Myocyte (in vitro differentiated cells): ENCODE data around the gene FAM120A. TPM values are rescaled to one million over a fixed set of nuclear protein-coding genes. Genes with fewer than 3 reads are reported as not detected.
A peak's percentile ranks its signal among the peaks of the same experiment; 100 is the strongest.
"Not testable (repeated sequence)": the region's sequence is repeated elsewhere in the genome, so short reads cannot be mapped to it uniquely, and the experiment has no call there.

Source experiments
- DNase-seq: peaks from one replicate; pipeline ENCODE4 v3.0.0-alpha.2; 2012; ENCODE audit warnings: low read depth
- total RNA-seq: library from RNA; depleted of rRNA; stranded (reverse); fragments of >200 nt; gene quantifications from 2 replicates; pipeline ENCODE4 v1.2.3, GENCODE V29; 2014

The FAM120A gene
- total RNA-seq, 1 donor from 2014 or later = 93.3 TPM

DNA sequence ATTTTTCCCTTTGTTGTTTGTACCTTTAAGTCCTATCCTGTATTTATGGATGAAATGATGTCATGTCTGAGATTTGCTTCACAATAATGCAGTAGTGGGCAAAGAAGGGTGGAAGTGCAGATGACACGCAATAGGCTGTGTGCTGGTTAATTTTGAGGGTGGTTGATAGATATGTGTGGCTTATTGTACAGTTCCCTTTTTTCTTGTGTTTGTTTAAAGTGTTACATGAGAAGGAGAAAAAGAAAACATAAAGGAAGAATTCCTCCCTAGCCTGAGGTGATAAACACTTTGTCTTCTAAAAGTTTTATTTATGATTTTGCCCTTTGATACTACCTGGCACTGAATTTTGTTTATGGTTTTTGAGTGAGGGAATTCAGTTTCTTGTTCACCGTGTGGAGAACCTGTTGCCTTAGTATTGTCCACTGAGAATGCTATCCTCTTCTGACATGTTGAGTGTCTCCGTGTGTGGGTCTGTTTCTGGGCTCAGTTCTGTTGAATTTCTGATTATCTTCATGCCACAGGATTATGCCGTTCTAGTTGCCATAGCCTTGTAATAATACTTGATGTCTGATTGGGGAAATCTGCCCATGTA lies 54.2 kb downstream of the FAM120A start:
- DNase-seq = no peak

DNA sequence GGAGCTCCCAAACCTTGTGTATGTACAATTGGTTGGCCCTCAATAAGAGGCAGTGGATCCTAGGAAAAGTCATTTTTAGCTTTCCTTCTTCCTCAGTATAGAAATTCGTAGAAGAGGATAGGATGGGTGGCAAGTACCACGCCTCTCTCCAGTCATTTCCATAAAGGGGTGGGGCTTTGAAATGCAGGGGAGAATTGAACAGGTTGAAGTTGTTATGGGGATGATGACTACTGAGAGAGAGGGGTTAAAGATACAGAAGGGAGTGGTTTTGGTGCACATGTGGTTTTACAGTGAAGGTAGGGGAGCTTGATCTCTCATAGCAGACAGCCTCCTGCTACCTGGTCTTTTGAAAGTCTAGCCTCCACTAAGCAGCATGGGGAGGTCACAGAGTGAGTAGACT lies 56.3 kb downstream of the FAM120A start:
- no peak for DNase-seq

DNA sequence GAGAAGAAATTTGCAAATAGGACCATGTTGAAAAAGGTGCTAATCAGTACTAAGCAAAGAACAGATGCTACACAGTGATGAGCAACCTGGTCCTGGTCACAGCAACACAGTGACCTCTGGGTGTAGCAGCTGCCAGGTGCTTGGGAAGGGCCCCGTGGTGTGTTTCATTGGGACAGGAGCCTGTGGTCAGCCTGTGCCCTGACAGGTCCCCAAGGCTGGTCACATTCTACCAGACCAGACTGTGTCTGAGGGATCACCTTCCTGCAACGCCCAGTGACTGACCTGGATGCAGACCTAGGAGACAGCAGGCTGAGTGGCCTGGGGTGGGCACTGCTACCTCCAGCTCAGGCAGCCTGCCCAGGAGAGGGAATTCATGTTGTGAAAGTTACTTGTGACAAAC lies 56.7 kb downstream of the FAM120A start:
- DNase-seq = no peak

DNA sequence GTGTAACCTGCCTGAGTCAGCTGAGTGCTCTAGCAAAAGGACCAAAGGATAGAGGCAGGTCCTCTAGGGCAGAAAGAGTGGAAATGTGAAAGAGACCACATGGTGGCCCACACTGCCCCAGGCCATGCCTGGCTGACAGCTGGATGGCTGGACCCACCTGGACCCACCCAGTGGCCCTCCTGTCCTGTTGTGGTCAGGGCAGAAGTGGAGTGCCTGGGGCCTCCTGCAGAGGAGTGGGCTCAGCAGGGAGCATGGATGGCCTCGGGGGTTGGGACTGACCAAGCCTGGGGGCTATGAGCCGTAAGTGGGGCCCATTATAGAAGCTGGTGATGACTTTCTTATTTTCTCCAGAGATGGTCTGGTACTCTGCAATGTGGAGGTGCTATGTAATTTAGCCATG lies 57.6 kb downstream of the FAM120A start:
- DNase-seq = no peak

DNA sequence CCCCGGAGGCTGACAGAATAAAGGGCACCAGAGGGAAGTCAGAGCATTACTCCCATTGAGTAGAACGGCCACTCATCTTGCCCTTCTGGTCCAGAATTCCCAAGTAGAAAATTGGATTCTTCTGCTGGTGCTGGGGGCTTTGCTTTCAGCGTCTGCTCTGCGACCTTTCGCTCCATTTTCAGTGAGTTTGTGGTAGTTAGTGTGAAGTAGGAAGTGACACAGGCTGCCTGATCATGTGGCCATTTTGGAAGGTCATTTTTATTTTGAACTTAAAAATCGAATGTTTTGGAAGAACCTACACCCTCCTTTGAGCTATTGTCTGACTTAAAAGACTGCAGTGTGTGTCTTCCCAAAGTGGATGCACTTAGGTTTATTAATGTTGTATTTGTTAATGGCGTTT lies 58.6 kb downstream of the FAM120A start:
- no peak for DNase-seq

DNA sequence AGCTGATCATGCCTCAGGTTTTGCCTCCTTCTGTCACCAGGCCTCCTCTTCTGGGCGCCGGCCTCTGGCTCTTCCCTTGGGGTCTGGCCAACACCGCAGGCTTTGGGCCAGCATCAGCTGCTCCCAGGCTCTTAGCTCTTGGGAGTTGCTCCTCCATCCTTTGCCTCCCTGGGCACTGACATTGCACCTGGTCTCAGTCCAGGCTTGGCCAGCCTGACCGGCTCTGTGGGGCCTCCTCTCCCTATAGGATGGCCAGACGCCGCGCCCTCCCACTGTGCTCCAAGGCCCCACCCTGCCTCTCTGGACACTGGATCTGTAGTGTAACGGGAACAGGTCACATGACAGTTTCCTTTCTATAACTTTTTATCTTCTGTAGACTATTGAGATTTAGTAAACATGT lies 59.7 kb downstream of the FAM120A start:
- DNase-seq = peak; percentile 59

DNA sequence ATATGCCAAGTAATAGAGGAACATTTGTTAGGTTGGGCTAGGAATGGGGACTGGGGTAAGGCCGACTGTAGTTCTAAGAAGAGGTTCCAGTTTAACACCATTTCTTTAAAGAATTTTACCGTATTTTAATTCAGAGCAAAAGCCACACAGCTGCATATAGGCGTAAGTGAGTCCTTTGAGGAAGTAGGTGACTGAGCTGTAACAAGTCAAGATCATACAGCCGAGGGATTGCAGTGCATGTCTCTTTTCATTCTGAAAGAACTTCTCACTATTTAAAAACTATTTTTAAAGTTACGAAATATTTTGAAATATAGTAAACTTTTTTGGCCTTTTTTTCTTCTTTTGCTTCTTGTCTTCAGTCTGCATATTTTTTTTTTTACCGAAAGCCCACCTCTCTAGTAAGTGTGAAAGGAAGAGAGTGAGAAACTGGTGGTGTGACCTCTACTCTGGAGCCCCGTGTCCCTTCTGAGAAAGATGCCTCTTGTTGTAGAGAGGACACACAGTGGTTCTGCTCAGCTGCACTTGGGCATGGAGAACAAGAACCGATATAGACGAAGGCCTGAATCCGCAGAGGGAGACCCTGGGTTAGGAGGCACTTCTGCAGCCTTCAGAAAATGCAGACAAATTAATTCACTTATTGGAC lies 60.8 kb downstream of the FAM120A start:
- DNase-seq = not testable (repeated sequence)

DNA sequence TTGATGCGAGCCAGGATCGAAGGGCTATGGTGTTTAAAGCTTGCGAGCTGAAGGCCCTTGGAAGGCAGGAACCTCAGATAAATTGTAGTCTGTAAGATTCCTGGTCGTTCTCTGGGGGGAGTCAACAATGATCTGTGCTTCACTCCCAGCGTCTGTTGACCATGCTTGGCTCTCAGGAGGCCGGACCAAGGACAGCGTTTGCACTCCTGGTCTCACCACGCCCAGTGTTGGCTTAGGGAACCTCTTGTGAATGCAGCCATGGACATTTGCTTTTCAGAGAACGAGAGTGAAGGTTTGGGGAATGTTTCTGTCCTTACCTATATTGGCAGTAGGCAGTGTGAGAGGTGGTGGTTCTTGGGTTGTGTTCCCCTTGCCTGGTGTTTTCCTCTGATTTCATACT lies 62.1 kb downstream of the FAM120A start:
- no peak for DNase-seq

DNA sequence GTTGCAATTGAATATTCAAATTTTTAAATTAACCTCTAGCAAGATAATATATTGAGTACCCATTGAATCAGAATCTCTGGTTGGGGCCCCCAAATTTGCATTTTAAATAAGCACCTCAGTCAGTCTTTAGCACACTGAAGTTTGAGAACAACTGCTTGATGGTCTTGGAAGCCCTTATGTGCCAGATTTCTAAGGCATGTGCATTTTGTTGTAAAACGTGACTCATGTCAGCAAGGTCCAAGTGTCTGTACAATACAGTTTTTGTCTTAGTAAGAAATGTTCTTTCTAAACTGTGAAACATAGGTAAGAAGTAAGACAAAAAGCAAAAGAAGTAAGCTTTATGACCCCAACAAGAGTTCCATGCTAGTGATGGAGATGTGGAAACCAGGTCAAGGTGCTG lies 65.8 kb downstream of the FAM120A start:
- DNase-seq = no peak

DNA sequence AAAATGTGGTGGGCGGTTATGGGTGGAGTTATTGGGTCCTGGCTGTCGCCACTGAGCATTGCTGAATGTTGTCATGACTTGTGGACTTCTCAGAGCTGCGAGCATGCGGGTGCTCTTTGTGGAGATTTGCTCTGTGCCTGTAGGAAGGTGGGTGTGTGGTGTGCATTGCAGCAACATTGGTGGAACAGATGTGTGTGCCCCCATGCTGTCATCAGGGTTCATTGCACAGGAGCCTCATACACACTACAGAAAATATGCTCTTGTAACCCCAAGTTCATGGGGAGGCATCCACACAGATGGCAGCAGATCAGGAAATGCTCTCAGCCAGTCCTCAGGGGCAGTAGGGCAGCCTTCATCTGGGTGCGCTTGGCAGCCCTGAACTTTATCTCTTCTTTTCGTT lies 69.0 kb downstream of the FAM120A start:
- no peak for DNase-seq

DNA sequence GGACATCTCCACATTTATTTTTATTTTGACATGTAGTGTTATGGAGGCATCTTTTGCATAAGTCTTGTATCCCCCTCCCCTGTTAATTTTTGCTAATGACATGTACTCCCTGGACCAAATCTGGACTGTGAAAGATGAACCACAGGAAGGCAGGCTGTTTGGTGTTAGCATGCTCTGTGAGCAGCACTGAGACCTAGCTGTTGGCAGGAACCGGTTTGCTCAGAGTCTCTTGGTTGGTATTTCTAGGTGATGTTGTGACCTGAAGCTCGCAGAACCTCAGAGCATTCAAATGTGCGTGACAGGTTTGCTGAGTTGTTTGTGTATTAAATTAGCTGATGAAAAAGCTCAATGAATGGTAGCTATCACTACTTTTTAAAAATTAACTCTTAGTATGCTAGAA lies 71.3 kb downstream of the FAM120A start:
- DNase-seq = no peak

DNA sequence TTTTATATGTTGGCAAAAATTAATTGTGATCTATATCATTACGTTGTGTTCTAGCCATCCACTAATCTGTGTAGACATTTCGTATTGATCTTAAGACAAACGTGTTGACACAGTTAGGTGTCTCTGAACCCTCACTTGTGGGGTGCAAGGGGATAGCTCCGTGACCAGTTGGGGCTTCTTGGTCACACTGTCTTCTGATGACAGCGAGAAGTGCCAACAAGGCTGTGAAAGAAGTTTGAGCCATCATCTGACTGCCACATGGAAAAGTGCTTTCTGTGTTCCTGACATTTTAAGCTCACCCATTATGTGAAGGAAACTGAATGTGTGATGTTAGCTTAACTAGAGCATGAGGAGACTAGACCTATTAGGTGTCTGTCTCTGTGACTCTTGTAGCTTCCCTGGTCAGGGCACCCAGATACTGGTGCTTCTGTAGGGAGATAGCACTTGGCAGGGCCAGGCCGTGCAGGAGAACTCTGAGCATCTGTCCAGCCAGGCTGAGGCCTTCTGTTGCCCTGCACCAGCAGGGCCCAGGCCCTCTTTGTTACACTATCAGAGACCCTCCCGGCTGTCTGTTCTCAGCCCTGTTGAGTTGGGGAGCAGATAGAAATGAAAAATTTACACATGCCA lies 72.1 kb downstream of the FAM120A start:
- DNase-seq = no peak

DNA sequence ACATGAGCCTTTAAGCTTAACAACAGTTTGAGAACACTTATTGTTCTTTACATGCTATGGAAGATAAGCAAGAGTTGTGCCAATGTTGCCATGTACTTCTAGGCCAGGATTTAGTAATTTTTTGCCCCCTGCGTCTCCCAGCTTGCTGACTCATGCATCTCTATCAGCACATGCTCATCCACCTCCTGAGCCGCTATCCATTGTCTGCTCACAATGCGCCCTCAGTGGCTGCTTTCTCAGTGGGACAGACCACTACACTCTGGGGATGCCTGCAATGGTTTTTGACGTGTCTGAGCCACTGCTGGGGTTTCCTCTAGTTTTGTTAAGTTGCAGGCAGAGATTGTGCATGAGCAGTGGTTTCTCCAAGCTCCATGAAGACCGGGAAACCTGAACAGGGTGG lies 74.0 kb downstream of the FAM120A start:
- peak; percentile 12 for DNase-seq

DNA sequence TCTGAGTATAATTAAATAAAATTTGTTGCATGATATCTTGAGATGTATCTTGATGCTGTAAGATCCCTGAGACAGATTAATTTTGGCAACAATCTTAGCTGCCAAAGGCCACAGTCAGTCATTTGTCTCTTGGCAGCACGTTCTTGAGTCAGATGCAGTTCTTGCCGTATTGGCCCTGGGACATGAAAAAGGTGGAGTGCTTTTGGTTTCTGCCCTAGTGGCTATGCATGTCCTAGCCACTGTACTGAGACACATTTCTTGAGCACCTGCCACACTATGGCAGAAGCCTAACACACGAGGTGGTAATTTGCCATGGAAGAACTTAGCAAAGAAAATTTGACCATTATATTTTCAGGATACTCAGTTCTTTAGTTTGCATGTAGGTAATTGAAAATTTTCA lies 79.9 kb downstream of the FAM120A start:
- peak; percentile 52 for DNase-seq

DNA sequence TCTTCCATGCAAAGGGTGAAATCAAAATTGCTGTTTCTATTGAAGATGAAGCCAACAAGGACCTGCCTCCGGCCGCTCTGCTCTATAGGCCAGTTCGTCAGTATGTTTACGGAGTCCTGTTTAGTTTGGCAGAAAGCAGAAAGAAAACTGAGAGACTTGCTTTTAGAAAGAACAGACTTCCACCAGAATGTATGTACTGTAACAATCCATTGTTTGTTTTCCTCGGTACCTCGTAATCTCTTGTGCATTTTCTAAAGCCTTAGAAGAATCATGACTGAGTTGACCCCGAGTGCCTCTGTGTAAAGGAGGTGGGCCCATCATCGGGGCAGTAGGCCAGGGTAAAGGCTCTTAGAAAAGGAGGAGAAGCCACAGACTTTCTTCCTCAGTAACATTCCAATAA lies 80.7 kb downstream of the FAM120A start:
- no peak for DNase-seq

DNA sequence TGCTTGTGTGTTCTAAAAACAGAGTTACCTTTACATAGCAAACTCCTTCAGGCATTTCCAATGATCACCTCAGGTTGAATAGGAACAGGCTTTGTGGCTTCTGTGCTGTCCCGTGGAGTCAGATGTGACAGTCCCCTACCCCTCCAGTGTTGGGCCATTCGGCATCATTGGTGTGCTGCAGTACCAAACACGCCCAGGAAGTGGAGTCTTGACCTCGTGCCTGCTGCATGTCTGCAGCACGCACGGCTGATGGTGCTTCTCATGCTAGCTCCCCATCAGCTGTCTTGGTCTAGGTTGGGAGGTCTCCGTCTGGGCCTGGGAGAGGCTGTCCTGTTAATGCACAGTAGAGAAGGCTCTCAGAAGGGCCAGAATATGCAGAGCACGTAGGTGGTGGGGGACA lies 82.4 kb downstream of the FAM120A start:
- DNase-seq = no peak

DNA sequence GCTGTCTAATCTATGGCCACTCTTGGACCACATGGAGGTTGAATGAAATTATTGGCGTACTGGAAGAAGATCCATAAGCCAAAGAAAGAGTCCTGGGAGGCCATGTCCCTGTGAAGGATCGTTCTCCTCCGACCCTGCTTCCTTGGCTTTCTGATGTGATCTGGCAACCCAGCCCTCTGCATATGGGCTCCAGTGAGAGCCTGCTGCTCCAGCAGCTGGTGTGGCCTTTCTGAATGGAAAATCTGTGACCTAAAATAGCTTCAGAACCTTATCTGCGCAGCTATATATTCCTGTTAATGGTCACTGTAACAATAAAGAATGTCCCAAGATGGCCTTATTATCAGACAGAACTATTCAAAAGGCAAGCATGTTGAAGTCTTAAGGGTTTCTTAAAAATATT lies 84.7 kb downstream of the FAM120A start:
- peak; percentile 8 for DNase-seq

DNA sequence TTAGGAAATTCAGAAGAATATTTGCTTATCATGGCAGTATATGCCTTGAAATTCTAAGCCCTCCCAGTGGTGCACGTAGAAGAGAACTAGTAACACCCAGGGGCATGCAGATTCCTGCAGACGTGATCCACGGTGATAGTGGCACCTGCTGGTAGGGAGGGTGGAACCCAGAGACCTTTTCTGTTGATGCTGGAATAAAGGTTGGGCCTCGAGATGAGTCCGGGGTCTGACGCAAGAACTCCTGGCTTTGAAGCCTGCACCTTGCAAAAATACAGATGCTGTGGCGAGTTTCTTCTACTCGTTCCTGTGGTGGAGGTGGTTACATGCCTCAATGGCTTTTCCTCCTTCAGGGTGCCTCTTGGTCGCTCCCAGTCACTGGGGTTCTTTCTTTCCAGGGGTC lies 85.4 kb downstream of the FAM120A start:
- DNase-seq = no peak

DNA sequence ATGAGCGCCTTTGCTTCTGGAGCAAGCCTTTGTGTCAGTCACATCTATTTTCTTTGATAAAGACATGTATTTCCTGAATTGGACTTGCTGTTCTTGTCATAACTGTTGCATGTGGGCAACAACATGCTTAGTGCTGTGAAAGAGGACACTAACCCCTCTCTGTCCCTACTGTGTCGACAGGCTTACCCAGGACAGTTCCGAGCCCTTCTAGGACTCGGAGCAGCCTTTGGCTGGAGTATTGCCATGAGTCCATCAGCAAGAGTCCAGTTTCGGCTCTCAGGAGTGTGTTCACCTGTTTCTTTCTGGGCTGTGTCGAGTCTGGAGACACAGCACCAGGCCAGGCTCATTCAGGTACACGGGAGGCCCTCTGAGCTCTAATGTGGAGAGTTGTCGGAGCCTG lies 88.8 kb downstream of the FAM120A start:
- no peak for DNase-seq

DNA sequence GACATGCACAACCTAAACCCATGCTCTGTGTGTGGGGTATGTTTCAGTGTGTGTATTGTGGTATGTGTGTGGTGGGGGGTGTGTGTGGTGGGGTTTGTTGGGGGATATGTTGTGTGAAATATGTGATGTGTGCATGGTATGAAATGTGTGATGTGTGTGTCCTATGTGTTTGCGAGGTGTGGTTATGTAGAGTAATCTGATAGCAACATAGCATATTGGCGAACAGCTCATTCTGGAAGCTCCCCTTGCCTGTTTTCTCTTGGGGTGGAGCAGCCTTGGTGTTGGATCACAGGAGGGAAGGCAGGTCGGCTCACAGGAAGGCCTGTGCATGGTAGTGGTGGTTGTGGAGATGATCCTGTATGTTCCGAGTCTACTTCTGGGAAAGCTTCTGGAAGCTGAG lies 89.5 kb downstream of the FAM120A start:
- no peak for DNase-seq

DNA sequence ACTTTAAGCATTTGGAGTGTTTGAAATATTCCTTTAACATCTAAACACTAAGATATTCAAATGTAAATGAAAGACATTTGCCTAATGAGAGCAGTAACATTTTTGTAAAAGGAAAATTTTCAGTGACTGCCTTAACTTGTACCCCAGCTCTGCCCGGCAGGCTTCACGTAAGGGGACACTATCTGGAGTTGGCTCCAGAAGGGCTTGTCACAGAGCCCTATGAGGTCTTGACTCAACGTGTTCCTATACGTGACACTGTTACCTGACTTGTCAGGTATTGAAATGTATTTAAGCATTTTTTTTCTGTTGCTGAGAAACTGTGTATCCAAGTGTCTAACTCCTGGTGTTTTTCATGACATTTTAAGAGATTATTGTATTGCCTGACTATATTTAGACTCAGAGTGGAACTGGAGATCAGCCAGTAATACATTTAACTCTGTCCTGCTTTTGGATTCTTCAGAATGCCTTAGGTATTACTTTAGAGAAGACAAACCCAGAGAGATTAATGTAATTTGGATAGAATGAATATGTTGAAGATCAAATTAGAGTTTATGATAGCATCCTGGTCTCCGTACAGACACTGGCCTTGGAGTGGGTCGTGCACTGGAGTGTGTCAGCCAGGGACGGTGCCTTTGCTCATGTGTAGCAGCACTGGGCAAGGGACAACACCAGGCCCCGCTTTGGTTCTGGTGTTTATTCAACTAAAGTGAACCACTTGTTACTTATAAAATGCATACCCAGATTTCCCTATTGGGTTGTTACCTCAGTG lies 90.3 kb downstream of the FAM120A start:
- no peak for DNase-seq

DNA sequence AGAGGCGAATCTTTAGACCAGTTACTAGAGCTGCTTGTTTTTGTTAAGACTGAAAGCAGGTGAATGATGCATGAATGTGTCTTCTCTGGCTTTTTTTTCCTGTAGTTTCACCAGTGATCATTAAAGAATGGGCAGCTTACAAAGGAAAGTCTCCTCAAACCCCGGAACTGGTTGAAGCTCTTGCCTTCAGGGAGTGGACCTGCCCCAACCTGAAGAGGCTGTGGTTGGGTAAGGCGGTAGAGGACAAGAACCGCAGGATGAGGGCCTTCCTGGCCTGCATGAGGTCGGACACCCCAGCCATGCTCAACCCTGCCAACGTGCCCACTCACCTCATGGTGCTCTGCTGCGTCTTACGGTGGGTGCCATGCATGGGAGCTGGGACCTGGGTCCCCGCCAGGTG lies 91.6 kb downstream of the FAM120A start:
- no peak for DNase-seq
